OCI-LY3 (cell line): ENCODE results near the gene PRKACB.

Experiments used
- H2AFZ ChIP-seq: fragments of 200-600, 300-600 bp; shearing (Covaris generic); 2 replicates; pipeline ENCODE4 v1.6.0; 2014; ENCODE audit warnings: antibody characterized with exemption, low read depth, low read length
- H3K27ac ChIP-seq: fragments of 200-600, 300-600 bp; sonication (generic); 2 replicates; pipeline ENCODE4 v1.5.1; 2014; ENCODE audit warnings: mild to moderate bottlenecking, low read length, moderate library complexity, mixed read lengths
- H3K27me3 ChIP-seq: fragments of 200-600, 300-600 bp; sonication (generic); 2 replicates; pipeline ENCODE4 v1.6.1; 2014; ENCODE audit warnings: low read depth, low read length, mixed read lengths
- H3K36me3 ChIP-seq: fragments of 200-600, 300-600 bp; sonication (generic); replicated peaks from 2 replicates; pipeline ENCODE3; 2014; ENCODE audit warnings: low read depth, low read length, mixed read lengths
- H3K4me1 ChIP-seq: fragments of 300-600, 200-600 bp; sonication (generic); 2 replicates; pipeline ENCODE4 v1.6.1; 2014; ENCODE audit warnings: low read length, mixed read lengths
- H3K4me2 ChIP-seq: fragments of 200-600, 300-600 bp; sonication (generic); 2 replicates; pipeline ENCODE4 v1.6.1; 2014; ENCODE audit warnings: low read length, mixed read lengths
- H3K4me3 ChIP-seq: fragments of 300-600, 200-600 bp; sonication (generic); 2 replicates; pipeline ENCODE4 v1.5.1; 2014; ENCODE audit warnings: antibody characterized with exemption, mild to moderate bottlenecking, low read length, moderate library complexity
- H3K79me2 ChIP-seq: fragments of 300-600, 200-600 bp; shearing (Covaris generic); 2 replicates; pipeline ENCODE4 v1.6.1; 2014; ENCODE audit warnings: mild to moderate bottlenecking, low read length, mixed read lengths
- H3K9ac ChIP-seq: fragments of 300-600, 200-600 bp; shearing (Covaris generic); 2 replicates; pipeline ENCODE4 v1.6.0; 2014; ENCODE audit warnings: mild to moderate bottlenecking, low read length, moderate library complexity
- H3K9me3 ChIP-seq: fragments of 200-600, 300-600 bp; shearing (Covaris generic); 2 replicates; pipeline ENCODE4 v1.6.1; 2014; ENCODE audit warnings: low read length, mixed read lengths; ENCODE audit not compliant: insufficient read depth
- H4K20me1 ChIP-seq: fragments of 200-600, 300-600 bp; sonication (generic); 2 replicates; pipeline ENCODE4 v1.6.1; 2016; ENCODE audit warnings: low read length, mixed read lengths; ENCODE audit not compliant: insufficient read depth
- EZH2phosphoT487 ChIP-seq: fragments of 200-600 bp; shearing (Covaris generic); IDR thresholded peaks from 2 replicates; pipeline ENCODE4 v1.6.1; 2018; ENCODE audit warnings: antibody characterized with exemption, mixed run types, low read depth
- TF ChIP-seq, protein P1 (sequence below): fragments of 200-600, 300-600 bp; sonication (generic); IDR thresholded peaks from 2 replicates; pipeline ENCODE4 v1.5.1; 2014; ENCODE audit warnings: antibody characterized with exemption, low read length, low read depth

PRKACB gene

DNA sequence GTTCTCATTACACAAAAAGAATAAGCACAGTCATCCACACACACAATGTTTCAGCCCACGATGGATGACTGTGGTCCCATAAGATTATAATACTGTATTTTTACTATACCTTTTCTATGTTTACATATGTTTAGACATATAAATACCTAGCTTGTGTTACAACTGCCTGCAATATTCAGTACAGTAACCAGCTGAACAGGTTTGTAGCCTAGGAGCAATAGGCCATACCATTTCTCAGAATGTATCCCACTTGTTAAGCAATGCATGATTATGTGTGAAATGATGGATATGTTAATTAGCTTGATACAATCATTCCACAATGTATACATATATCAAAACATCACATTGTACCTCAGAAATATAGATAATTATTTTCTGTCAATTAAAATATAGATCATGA is 124.3 kb downstream of the PRKACB start:
- Histone ChIP-seq H3K4me2 (no peak overlapping the region), H3K27ac (no peak overlapping the region), H3K4me3 (no peak overlapping the region), H4K20me1 (no peaks in the 10 kb centered on the region), H3K79me2 (no peaks in the 10 kb centered on the region), H3K36me3 (no peaks in the 10 kb centered on the region), H3K9ac (no peak overlapping the region), H3K27me3 (no peaks in the 10 kb centered on the region), H2AFZ (no peak overlapping the region), H3K4me1 (peaks cover 19% of the 10 kb centered on the region), H3K9me3 (no peaks in the 10 kb centered on the region)
- TF ChIP-seq EZH2phosphoT487, result no peak
- TF ChIP-seq, protein P1, sequence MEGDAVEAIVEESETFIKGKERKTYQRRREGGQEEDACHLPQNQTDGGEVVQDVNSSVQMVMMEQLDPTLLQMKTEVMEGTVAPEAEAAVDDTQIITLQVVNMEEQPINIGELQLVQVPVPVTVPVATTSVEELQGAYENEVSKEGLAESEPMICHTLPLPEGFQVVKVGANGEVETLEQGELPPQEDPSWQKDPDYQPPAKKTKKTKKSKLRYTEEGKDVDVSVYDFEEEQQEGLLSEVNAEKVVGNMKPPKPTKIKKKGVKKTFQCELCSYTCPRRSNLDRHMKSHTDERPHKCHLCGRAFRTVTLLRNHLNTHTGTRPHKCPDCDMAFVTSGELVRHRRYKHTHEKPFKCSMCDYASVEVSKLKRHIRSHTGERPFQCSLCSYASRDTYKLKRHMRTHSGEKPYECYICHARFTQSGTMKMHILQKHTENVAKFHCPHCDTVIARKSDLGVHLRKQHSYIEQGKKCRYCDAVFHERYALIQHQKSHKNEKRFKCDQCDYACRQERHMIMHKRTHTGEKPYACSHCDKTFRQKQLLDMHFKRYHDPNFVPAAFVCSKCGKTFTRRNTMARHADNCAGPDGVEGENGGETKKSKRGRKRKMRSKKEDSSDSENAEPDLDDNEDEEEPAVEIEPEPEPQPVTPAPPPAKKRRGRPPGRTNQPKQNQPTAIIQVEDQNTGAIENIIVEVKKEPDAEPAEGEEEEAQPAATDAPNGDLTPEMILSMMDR, result no peak

DNA sequence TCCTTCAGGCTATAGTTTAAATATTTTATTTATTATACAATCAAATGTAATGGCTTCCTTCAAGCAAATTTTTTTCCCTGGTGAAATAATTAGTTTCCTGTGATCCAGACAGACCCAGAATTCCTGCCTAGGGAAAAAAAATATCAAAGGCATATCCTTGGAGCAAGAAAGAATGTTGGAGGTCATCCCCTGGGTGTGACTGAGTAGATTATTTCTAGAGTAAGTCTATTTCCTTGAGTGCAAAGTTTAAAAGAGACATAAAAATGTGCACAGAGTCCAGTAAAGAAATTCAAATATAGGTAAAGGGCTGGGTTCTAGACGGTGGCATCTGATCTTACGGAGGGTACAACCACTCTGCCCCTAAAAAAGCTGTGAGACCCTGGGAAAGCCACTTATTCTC is 125.2 kb downstream of the PRKACB start:
- Histone ChIP-seq H3K27ac (no peak overlapping the region), H3K27me3 (no peaks in the 10 kb centered on the region), H4K20me1 (no peaks in the 10 kb centered on the region), H3K4me1 (peaks cover 19% of the 10 kb centered on the region), H2AFZ (no peak overlapping the region), H3K4me2 (no peak overlapping the region), H3K9ac (no peak overlapping the region), H3K4me3 (no peak overlapping the region), H3K36me3 (no peaks in the 10 kb centered on the region), H3K79me2 (no peaks in the 10 kb centered on the region), H3K9me3 (no peaks in the 10 kb centered on the region)
- TF ChIP-seq EZH2phosphoT487, result no peak
- TF ChIP-seq, protein P1, result no peak

DNA sequence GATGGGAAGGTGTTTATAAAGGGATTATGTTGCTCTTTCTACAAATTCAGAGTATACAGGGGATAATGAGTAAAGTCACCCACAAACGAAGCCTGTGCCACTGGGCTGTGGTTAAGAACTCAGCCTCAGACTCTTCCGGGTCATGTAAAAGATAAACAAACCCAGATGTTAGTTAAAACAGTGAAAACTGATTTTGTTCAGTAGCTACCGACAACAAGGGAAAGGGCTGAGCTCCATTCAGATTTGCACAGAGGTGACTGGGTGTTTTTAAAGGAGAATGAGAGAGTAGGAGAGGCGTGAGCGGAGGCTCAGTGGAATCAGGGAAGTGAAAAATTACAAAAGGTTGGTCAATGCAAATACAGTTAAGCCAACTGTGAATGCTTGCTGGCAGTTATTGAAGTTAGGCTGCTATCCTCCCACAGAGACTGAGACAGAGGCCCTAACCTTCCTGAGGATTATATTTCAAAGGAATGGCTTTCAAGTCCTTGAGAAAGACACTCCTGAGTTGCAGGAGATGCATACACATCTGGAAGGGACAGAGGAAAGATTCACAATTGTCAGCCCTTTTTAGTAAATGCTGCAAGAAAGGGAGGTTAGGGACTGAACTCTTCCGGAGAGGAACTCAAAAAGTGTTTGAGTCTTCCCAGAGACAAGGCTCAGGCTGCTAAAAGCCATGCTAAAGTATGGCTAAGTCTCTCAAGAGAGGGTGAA is 127.5 kb downstream of the PRKACB start:
- Histone ChIP-seq H3K27me3 (no peaks in the 10 kb centered on the region), H3K4me2 (peak overlapping the region; percentile 93), H4K20me1 (no peaks in the 10 kb centered on the region), H3K36me3 (no peaks in the 10 kb centered on the region), H3K9me3 (no peaks in the 10 kb centered on the region), H3K27ac (peak overlapping the region; percentile 59), H3K9ac (peak overlapping the region; percentile 54), H3K4me3 (peak overlapping the region; percentile 61), H2AFZ (peak overlapping the region; percentile 67), H3K79me2 (no peaks in the 10 kb centered on the region), H3K4me1 (peaks cover 19% of the 10 kb centered on the region)
- TF ChIP-seq, protein P1, result no peak
- no peak for TF ChIP-seq EZH2phosphoT487

DNA sequence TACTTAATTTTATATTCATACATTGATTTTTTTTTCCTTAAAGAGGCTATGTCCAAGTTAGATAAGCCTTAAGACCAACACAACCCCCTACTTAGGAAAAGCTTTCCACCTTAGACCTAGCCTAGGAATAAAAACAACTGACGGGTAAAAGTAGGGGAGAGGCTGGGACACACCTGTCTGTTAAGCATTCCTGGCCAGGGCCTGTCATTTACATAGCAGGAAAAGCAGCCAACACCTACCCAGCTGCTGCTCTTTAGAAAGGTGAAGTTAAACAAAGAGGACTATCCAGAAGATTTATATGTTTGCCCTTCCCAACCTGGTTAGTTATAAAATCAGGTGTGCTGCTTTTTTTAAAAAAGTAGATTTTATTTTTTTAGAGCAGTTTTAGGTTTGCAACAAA is 128.3 kb downstream of the PRKACB start:
- TF ChIP-seq, protein P1, result no peak
- no peak for TF ChIP-seq EZH2phosphoT487
- no peaks in the 10 kb centered on the region for H3K9me3 ChIP-seq
- peak overlapping the region; percentile 67; the same call in 1 of the 2 replicates for H2AFZ ChIP-seq
- H3K27me3 ChIP-seq, result no peaks in the 10 kb centered on the region
- H3K79me2 ChIP-seq, result no peaks in the 10 kb centered on the region
- H3K4me3 ChIP-seq, result no peak overlapping the region
- H3K4me1 ChIP-seq, result peaks cover 19% of the 10 kb centered on the region
- no peaks in the 10 kb centered on the region for H3K36me3 ChIP-seq
- peak overlapping the region; percentile 93 for H3K4me2 ChIP-seq
- no peaks in the 10 kb centered on the region for H4K20me1 ChIP-seq
- peak overlapping the region; percentile 54 for H3K9ac ChIP-seq
- peak overlapping the region; percentile 59; the same call in 1 of the 2 replicates for H3K27ac ChIP-seq
